GM19238 (cell line): ENCODE measurements around the gene MCAT.

Experiments used
- DNase-seq: peaks from one replicate; pipeline ENCODE4 v3.0.0; 2011; ENCODE audit warnings: low spot score; ENCODE audit not compliant: insufficient read length

Gene MCAT

GRCh38 chr22:43172191-43172590, 29.0 kb upstream of the MCAT start:
- no peak for DNase-seq

GRCh38 chr22:43171607-43172006, 28.4 kb upstream of the MCAT start:
- DNase-seq = no peak

GRCh38 chr22:43171019-43171491, 27.9 kb upstream of the MCAT start:
- no peak for DNase-seq

GRCh38 chr22:43170131-43170480, 26.9 kb upstream of the MCAT start:
- DNase-seq = no peak

- no peak for DNase-seq
Measured at GRCh38 chr22:43169310-43170130, 26.3 kb upstream of the MCAT start.

GRCh38 chr22:43168471-43169309, 25.5 kb upstream of the MCAT start:
- DNase-seq = no peak

- DNase-seq = no peak
Measured at GRCh38 chr22:43167001-43167589, 23.9 kb upstream of the MCAT start.

GRCh38 chr22:43166132-43166930, 23.1 kb upstream of the MCAT start:
- no peak for DNase-seq

- no peak for DNase-seq
Measured at GRCh38 chr22:43164636-43165035, 21.4 kb upstream of the MCAT start.

- DNase-seq = no peak
Measured at GRCh38 chr22:43163241-43163795, 20.1 kb upstream of the MCAT start.

GRCh38 chr22:43162412-43163150, 19.4 kb upstream of the MCAT start:
- DNase-seq = no peak

- no peak for DNase-seq
Measured at GRCh38 chr22:43160497-43161126, 17.4 kb upstream of the MCAT start.

- DNase-seq = no peak
Measured at GRCh38 chr22:43159484-43160178, 16.4 kb upstream of the MCAT start.

GRCh38 chr22:43158778-43159483, 15.7 kb upstream of the MCAT start:
- DNase-seq = no peak

- no peak for DNase-seq
Measured at GRCh38 chr22:43157874-43158546, 14.8 kb upstream of the MCAT start.

GRCh38 chr22:43156413-43156812, 13.2 kb upstream of the MCAT start:
- DNase-seq = no peak

- no peak for DNase-seq
Measured at GRCh38 chr22:43155789-43156188, 12.6 kb upstream of the MCAT start.
